Glomerular endothelial cell (primary cell): ENCODE results near the gene RPS6KA4. TPM values are rescaled to one million over a fixed set of nuclear protein-coding genes. Genes with fewer than 3 reads are reported as not detected.

Source experiments
- DNase-seq: peaks from one replicate; pipeline ENCODE4 v3.0.0-alpha.2; 2011; ENCODE audit warnings: low read depth, low spot score; ENCODE audit errors: extremely low read depth
- total RNA-seq: library from RNA; depleted of rRNA; stranded (reverse); fragments of >200 nt; gene quantifications from 2 replicates; pipeline ENCODE4 v1.2.3, GENCODE V29; 2015

RPS6KA4 gene
- total RNA-seq, 1 donor from 2014 or later: 42.1 TPM

GRCh38 chr11:64344787-64345186, 14.2 kb upstream of the RPS6KA4 start:
- no peak for DNase-seq

GRCh38 chr11:64347193-64347867, 11.6 kb upstream of the RPS6KA4 start:
- DNase-seq: no peak

GRCh38 chr11:64348383-64349024, 10.5 kb upstream of the RPS6KA4 start:
- no peak for DNase-seq

GRCh38 chr11:64349025-64349387, 10.0 kb upstream of the RPS6KA4 start:
- no peak for DNase-seq

DNA sequence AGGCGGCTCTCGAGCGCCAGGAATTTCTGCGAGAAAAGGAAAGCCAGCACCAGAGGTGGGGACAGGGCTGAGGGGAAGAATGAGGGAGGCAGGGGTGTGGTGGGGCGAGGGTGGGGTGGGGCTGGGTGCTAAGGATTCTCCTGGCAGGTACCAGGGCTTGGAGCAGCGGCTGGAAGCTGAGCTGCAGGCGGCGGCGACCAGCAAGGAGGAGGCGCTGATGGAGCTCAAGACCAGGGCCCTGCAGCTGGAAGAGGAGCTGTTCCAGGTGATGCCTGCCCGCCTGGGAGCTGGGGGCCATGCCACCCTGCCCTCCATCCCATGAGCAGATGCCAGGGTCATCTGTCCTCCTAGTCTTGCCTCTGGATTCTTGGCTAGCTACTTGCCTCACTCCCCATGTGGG, 9.6 kb upstream of the RPS6KA4 start:
- DNase-seq: no peak

DNA sequence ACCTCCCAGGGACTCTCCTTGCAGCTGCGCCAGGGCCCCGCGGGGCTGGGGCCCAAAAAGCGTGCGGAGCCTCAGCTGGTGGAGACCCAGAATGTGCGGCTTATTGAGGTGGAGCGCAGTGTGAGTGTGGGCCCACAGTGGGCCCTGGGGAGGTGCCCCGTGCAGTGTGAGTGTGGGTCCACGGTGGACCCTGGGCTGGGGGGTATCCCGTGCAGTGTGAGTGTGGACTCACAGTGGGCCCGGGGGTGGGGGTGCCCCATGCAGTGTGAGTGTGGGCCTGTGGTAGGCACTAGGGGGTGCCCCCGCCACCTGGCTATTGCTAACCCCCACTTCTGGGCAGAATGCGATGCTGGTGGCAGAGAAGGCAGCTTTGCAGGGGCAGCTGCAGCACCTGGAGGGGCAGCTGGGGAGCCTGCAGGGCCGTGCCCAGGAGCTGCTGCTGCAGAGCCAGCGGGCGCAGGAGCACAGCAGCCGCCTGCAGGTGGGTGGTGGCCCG, 7.8 kb upstream of the RPS6KA4 start:
- DNase-seq: no peak

- no peak for DNase-seq
These were observed 6.6 kb upstream of the RPS6KA4 start for GRCh38 chr11:64352099-64352994.

GRCh38 chr11:64352995-64353714, 5.8 kb upstream of the RPS6KA4 start:
- no peak for DNase-seq

GRCh38 chr11:64353715-64354506, 5.1 kb upstream of the RPS6KA4 start:
- no peak for DNase-seq

DNA sequence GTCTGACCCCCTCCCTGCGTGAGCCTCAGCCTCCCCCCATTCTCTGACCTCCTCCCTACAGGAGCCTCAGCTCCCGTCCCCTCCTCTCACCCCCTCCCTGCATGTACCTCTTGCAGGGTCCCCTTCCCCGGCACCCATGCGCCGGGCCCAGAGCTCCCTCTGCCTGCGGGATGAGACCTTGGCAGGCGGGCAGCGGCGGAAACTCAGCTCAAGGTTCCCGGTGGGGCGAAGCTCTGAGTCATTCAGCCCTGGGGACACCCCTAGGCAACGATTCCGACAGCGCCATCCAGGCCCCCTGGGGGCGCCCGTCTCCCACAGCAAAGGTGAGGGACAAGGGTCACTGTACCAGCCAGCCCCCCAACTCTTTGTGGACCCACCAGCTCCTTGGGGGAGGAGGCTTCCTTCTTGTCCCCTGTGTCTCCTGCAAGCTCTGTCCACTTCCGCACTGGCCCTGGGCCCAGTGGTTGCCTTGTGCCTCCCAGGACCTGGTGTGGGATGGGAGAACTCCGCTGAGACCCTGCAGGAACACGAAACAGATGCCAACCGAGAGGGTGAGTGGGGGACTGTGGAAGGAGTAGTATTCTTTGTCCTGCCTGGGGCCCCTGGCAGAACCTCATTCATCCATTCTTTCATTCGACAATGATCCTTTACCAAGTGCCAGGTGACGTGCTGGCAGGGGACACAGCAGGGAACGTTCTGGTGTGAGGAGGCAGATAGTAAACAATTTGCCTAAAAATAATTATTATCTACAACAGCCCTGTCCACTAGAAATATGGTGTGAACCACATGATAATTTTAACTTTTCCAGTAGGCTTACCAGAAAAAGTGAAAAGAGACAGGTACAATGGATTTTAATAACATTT, 3.7 kb upstream of the RPS6KA4 start:
- DNase-seq: peak; percentile 36

- no peak for DNase-seq
These were observed 2.2 kb upstream of the RPS6KA4 start for GRCh38 chr11:64356498-64357411.

DNA sequence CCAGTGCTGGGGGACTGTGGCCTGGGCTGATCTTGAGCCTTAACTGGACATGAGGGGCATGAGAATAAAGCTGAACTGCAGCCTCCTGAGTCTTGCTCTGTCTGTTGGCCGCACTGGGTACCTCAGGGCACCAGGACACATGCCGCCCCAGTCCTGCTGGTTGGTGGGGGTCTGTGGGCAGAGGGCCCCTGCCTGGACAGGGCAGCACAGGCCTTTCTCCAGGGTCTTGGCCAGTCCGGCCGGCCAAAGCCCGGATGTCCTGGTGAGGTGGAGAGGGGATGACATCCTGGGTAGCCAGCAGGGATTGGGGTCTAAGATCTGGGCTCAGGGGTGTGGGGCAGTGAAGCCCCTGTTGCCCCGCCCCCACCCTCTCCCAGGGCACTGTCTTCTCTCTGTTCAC, 1.5 kb upstream of the RPS6KA4 start:
- no peak for DNase-seq

DNA sequence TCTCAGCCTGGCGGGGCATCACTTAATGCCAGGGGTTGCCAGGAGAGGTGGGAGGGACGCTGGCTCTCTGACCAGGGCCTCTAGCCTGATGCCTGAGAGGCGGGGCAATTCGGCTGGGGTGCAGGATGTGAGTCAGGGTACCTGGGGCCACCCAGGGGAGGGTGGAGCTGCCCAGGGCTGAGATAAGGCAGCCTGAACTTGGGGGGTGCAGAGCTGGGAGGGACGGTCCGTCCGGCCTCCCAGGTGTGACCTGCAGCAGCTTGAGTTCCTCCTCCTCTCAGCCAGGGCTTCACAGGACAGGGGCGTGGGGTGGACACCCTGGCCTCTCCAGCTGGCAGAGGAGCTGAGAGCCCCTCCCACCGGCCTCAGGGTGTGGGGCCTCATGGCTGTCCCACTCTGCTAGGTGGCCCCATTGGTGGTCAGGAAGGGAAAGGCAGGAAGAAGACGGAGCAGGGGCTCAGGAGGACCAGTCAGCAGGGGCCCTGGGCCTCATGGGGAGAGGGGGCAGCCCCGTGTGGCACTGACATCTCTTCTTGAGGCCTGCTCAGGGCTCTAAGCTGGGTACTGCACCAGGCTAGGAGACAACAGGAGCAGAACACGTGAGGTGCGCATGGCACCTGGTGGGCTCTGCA, 942 bp upstream of the RPS6KA4 start:
- no peak for DNase-seq

DNA sequence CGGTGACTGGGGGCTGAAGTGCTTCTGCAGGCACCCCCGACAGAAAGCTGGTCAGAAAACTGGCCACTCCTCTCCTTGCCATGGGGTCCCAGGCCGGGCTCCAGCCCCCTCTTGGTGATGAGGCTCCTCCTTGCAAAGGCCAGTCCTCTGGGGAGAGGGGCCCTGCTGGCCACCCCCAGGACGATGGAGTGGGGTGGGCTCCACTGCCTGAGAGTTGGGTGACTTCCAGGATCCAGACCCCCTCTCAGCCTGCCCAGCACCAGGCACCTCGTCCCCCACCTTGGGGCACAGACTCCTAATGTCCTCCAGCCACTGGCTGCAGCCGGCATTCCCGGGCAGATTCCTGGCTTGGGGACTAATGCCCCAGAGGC, 441 bp upstream of the RPS6KA4 start:
- no peak for DNase-seq

DNA sequence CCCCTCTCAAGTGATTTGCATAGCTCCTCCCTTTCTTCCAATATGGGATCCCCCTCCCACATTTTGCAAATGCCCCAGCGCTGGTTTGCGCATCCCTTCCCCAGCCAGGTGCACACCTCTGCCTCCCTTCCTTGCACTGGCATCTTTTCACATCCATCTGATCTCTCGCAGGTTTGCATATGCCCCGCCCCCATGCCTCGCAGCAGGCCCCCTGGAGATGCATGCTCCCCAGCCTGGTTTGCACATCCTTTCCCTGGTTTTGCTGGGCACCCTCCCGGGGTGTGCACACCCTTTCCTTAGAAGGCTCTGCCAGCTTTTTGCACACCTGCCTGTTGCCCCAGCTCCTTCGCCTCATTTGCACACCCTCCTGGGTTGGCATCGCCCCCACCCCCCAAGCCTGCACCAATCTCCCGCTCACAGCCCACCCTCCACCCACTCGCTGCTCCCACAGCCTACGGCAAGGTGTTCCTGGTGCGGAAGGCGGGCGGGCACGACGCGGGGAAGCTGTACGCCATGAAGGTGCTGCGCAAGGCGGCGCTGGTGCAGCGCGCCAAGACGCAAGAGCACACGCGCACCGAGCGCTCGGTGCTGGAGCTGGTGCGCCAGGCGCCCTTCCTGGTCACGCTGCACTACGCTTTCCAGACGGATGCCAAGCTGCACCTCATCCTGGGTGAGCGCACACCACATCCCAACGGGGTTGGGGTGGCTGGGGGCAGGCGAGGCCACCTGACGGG, 917 bp downstream of the RPS6KA4 start:
- no peak for DNase-seq

GRCh38 chr11:64360448-64360921, 1.5 kb downstream of the RPS6KA4 start:
- no peak for DNase-seq

- no peak for DNase-seq
These were observed 2.7 kb downstream of the RPS6KA4 start for GRCh38 chr11:64361659-64362058.
